GM12892 (cell line): ENCODE data around the gene DISP1. TPM values are rescaled to one million over a fixed set of nuclear protein-coding genes. Genes with fewer than 3 reads are reported as not detected.

Experiments used
- DNase-seq: peaks from one replicate; pipeline ENCODE4 v3.0.0; 2011; ENCODE audit not compliant: insufficient read length
- FAIRE-seq: peaks from 2 replicates; lab custom pipeline; 2011; peaks lifted over from hg19 to GRCh38; lab: Jason Lieb, UNC
- POLR2A ChIP-seq: IDR thresholded peaks from 2 replicates; pipeline ENCODE4 v1.6.1; 2011; ENCODE audit warnings: low read depth, low read length, control low read depth
- POLR2AphosphoS5 ChIP-seq: IDR thresholded peaks from 2 replicates; pipeline ENCODE4 v1.6.1; 2011; ENCODE audit warnings: low read depth, low read length, control low read depth
- TAF1 ChIP-seq: IDR thresholded peaks from 2 replicates; pipeline ENCODE4 v1.6.1; 2011; ENCODE audit warnings: low read depth, mild to moderate bottlenecking, control low read depth, low read length, borderline replicate concordance
- polyA plus RNA-seq: library from polyadenylated mRNA; unstranded; fragments of >200 nt; gene quantifications from one replicate; pipeline ENCODE4 v1.2.1, GENCODE V29; 2012; ENCODE audit warnings: missing spikeins, inconsistent platforms; ENCODE audit not compliant: missing spikeins

DISP1 gene
- 0.68 TPM for polyA plus RNA-seq

- FAIRE-seq = peak; percentile 81
- peak; percentile 75 for TF ChIP-seq POLR2A
- peak; percentile 13; the same call in 1 of the 2 replicates for TF ChIP-seq TAF1
- TF ChIP-seq POLR2AphosphoS5 = peak; percentile 35; the same call in 1 of the 2 replicates
- DNase-seq = peak; percentile 73
These were observed at the start of gene DISP1 for GRCh38 chr1:222814536-222815439. TSS of gene DISP1 (plus strand) at chr1:222815039. CDS start at chr1:222942824, 127,785 bp downstream.

GRCh38 chr1:222767152-222767571 lies 47.7 kb upstream of the DISP1 start:
- no peak for TF ChIP-seq TAF1
- no peak for TF ChIP-seq POLR2AphosphoS5
- TF ChIP-seq POLR2A = no peak
- DNase-seq (no peak), FAIRE-seq (no peak)

- DNase-seq (no peak), FAIRE-seq (no peak)
- TF ChIP-seq POLR2AphosphoS5 (no peak), POLR2A (no peak), TAF1 (no peak)
These were observed 46.2 kb upstream of the DISP1 start for GRCh38 chr1:222768592-222768991.

- FAIRE-seq (no peak), DNase-seq (no peak)
- TF ChIP-seq POLR2AphosphoS5 (no peak), TAF1 (no peak), POLR2A (no peak)
These were observed 45.7 kb upstream of the DISP1 start for GRCh38 chr1:222769181-222769580.

- no peak for DNase-seq
- no peak for FAIRE-seq
- TF ChIP-seq POLR2AphosphoS5 (no peak), POLR2A (no peak), TAF1 (no peak)
These were observed 44.7 kb upstream of the DISP1 start for GRCh38 chr1:222769971-222770620.

GRCh38 chr1:222772996-222773379 lies 41.9 kb upstream of the DISP1 start:
- DNase-seq (no peak), FAIRE-seq (peak; percentile 83)
- TF ChIP-seq TAF1 = no peak

- FAIRE-seq = no peak
- DNase-seq = no peak
These were observed 37.4 kb upstream of the DISP1 start for GRCh38 chr1:222777463-222777862.

GRCh38 chr1:222777977-222778376 lies 36.9 kb upstream of the DISP1 start:
- DNase-seq (no peak), FAIRE-seq (no peak)

More at GRCh38 chr1:222777463-222777862, 37.4 kb upstream of the DISP1 start:
- TF ChIP-seq TAF1 (no peak), POLR2A (no peak), POLR2AphosphoS5 (no peak)

GRCh38 chr1:222781251-222781650 lies 33.6 kb upstream of the DISP1 start:
- DNase-seq (no peak), FAIRE-seq (no peak)
- TF ChIP-seq POLR2A = no peak
- no peak for TF ChIP-seq TAF1
- TF ChIP-seq POLR2AphosphoS5 = no peak

More at GRCh38 chr1:222777977-222778376, 36.9 kb upstream of the DISP1 start:
- TF ChIP-seq TAF1 = no peak
- no peak for TF ChIP-seq POLR2AphosphoS5
- TF ChIP-seq POLR2A = no peak

- no peak for DNase-seq
- FAIRE-seq = no peak
- TF ChIP-seq POLR2A = no peak
- TF ChIP-seq POLR2AphosphoS5 = no peak
- TF ChIP-seq TAF1 = no peak
These were observed 31.8 kb upstream of the DISP1 start for GRCh38 chr1:222783051-222783450.

GRCh38 chr1:222784371-222784770 lies 30.5 kb upstream of the DISP1 start:
- no peak for DNase-seq
- no peak for FAIRE-seq

GRCh38 chr1:222784916-222785315 lies 29.9 kb upstream of the DISP1 start:
- no peak for TF ChIP-seq TAF1
- TF ChIP-seq POLR2AphosphoS5 = no peak
- no peak for TF ChIP-seq POLR2A
- DNase-seq (no peak), FAIRE-seq (no peak)

More at GRCh38 chr1:222784371-222784770, 30.5 kb upstream of the DISP1 start:
- TF ChIP-seq TAF1 = no peak
- no peak for TF ChIP-seq POLR2AphosphoS5
- TF ChIP-seq POLR2A = no peak
